Measurements from ENCODE around the gene ADNP2.

The ADNP2 gene

DNA sequence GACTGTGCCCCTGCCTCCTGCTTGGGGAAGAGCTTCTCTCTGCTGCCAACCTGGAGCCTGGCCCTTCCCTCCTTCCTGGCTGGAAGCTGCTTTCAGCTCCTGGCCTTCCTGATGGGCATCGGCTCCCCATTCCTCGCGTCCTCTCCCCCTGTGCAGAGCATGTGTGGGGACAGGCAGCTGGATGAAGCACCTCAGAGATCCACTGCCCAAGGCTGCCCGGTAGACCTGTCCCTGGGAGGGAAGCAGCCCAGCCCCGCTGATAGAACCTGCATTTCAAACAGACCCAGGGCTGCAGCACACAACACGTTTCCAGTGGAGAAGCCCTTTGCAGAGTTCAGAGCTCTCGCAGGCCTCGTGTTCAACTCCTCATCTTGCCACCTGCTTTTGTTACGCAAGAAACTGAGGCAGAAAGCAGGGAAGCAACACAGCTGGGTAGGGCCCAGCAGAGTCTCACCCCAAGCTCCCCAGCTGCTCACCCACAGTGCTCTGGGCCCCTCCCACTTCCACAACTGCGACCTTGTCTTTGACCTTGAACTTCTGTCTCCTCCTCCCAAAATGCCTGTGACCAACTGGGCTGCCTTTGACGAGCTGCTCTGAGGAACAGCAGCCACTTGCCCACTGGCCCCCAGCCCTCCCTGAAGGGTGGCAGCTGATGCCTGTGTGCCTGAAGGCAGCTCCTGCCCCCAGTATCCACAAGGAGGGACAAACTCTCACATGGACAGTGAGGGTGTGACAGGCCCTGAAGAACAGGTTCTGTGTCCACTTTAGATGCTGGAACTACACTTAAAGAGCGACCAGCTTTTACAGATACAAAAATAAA lies 72.8 kb downstream of the ADNP2 start:
- TF ChIP-seq, protein P1, sequence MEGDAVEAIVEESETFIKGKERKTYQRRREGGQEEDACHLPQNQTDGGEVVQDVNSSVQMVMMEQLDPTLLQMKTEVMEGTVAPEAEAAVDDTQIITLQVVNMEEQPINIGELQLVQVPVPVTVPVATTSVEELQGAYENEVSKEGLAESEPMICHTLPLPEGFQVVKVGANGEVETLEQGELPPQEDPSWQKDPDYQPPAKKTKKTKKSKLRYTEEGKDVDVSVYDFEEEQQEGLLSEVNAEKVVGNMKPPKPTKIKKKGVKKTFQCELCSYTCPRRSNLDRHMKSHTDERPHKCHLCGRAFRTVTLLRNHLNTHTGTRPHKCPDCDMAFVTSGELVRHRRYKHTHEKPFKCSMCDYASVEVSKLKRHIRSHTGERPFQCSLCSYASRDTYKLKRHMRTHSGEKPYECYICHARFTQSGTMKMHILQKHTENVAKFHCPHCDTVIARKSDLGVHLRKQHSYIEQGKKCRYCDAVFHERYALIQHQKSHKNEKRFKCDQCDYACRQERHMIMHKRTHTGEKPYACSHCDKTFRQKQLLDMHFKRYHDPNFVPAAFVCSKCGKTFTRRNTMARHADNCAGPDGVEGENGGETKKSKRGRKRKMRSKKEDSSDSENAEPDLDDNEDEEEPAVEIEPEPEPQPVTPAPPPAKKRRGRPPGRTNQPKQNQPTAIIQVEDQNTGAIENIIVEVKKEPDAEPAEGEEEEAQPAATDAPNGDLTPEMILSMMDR (IDR thresholded peaks at IDR 0.05; ENCODE audit: borderline replicate concordance, insufficient read depth, low read depth, low read length), result no peak
- H3K4me3 ChIP-seq (ENCODE audit: low read depth, low read length), result no peak overlapping the region

GRCh38 chr18:80182855-80183254 lies 73.8 kb downstream of the ADNP2 start:
- TF ChIP-seq, protein P1 (IDR thresholded peaks at IDR 0.05; ENCODE audit: borderline replicate concordance, insufficient read depth, low read depth, low read length), result no peak
- H3K4me3 ChIP-seq (ENCODE audit: low read depth, low read length), result no peak overlapping the region

DNA sequence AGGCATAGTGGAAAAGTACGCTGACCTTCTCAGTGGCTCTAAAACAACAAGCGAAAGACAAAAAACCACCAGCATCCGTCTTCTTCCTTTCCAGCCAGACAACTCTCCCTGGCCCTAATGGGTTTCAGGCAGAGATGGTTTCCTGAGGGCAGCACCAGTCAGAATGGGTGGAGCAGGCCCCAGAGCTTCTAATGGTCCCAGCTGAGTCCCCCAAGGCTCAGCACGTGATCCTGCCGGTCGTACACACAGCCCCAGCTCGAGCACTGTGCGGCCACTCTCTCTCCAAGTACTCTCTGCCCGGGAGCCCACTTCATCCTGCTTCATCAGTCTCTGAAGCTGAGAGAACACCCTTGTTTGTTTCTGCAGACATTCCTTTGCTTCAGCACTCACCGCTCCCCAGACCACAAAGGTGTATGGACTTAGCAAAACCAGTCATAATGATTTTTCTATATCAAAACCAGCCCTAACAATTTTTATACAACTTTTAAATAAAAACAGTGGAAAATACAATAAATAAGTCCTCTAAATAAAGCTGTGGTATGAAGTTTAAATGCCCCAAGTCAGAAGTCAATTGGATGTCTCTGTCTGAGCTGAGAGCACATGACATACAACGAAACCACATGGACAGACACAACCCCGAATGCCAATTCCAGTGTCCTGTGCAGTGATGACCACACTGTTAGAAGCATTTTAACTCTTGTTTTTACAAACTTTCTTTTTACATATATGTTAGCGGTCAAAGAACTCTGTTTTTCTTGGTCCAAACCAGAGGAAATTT lies 74.4 kb downstream of the ADNP2 start:
- no peak overlapping the region for H3K4me3 ChIP-seq (ENCODE audit: low read depth, low read length)
- TF ChIP-seq, protein P1 (IDR thresholded peaks at IDR 0.05; ENCODE audit: borderline replicate concordance, insufficient read depth, low read depth, low read length), result no peak

DNA sequence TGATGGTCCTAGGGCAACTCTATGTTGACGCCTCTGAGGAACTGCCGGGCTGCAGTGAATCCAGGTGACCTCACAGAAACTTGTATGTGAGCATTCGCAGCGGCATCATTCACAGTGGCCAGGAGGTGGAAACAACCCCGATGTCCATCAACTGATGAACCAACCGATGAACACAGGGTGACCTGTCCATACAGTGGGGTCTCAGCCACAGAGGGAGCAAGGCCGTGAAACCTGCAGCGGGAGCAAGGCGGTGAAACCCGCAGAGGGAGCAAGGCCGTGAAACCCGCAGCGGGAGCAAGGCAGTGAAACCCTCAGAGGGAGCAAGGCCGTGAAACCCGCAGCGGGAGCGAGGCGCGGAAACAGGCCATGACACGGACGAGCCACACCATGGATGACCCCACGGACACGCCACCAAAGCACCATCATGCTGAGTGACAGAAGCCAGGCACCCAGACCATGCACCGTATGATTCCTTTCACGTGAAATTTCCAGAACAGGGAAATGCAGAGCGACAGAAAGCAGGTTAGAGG lies 75.2 kb downstream of the ADNP2 start:
- TF ChIP-seq, protein P1 (IDR thresholded peaks at IDR 0.05; ENCODE audit: borderline replicate concordance, insufficient read depth, low read depth, low read length), result no peak
- no peak overlapping the region for H3K4me3 ChIP-seq (ENCODE audit: low read depth, low read length)

DNA sequence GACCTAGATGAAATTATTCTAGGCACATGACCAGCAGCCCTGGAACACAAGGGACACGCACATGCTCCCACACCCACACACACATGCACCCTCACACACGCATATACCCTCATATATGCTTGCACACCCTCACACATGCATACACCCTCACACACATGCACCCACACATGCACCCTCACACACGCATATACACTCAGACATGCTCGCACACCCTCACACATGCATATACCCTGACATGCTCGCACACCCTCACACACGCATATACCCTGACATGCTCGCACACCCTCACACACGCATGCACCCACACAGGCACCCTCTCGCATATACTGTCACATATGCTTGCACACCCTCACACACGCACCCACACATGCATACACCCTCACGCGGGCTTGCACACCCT lies 76.5 kb downstream of the ADNP2 start:
- H3K4me3 ChIP-seq (ENCODE audit: low read depth, low read length), result no peak overlapping the region
- TF ChIP-seq, protein P1 (IDR thresholded peaks at IDR 0.05; ENCODE audit: borderline replicate concordance, insufficient read depth, low read depth, low read length), result no peak

DNA sequence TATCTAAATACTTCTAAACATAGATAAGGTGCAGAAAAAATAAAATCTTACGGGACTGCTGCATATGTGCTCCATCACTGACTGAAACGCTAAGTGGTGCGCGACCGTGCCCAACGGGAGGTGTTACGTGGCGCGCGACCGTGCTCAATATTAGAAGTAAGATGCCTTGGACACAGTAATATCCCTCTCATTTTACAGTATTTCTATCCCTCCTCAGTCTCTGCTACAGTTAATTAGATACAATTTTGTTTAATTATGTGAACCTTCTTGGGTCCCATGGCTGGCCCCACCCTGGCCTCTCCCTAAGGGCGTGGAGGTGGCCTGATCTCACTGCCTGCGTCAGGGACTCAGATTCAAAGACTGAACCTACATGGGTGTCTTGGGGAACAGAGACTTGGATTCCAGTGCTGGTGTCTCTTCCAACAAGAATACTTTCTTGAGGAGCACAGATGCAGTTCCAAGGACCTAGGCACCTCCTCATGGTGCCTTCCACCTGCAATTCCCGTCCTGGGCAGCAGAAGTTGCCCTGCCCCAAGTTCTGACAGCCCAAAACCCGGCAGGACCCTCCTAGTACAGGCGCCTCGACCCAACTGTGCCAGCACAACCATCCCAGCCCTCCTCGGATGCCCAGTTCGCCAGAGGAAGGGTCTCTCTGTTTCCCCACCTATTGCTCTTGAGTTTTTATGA lies 79.0 kb downstream of the ADNP2 start:
- TF ChIP-seq, protein P1 (IDR thresholded peaks at IDR 0.05; ENCODE audit: borderline replicate concordance, insufficient read depth, low read depth, low read length), result no peak
- H3K4me3 ChIP-seq (ENCODE audit: low read depth, low read length), result no peak overlapping the region
